ENCODE measurements around the gene CLCN4.

GRCh38 chrX:10195947-10196346 lies 39.2 kb downstream of the CLCN4 start:
- TF ChIP-seq CTCF (IDR thresholded peaks at IDR 0.05): no peak
- no peak for TF ChIP-seq POLR2A (IDR thresholded peaks at IDR 0.05)
